ENCODE results near the gene ARPC5. TPM values are rescaled to one million over a fixed set of nuclear protein-coding genes. Genes with fewer than 3 reads are reported as not detected.
A peak's percentile ranks its signal among the peaks of the same experiment; 100 is the strongest.

Gene ARPC5
- total and polyA plus RNA-seq, 9 of the 15 experiments (the other 6 are each of a cell fraction or from before 2014, with no cell fraction given): 71.8 to 150 (median 91.6) TPM

GRCh38 chr1:183632114-183632513 lies 3.5 kb downstream of the ARPC5 start:
- Histone ChIP-seq H3K9me1 (ENCODE audit: control insufficient read depth, insufficient read depth, low read length) (no peaks in the 10 kb centered on the region), H3K4me3 (no peak overlapping the region), H3K27me3 (ENCODE audit: control insufficient read depth in 2 of 2, insufficient read depth in 2 of 2, low read length in 2 of 2) (peaks cover 0 to 4% of the 10 kb centered on the region in 2 experiments; a peak in 1 of 5 replicates), H3K36me3 (ENCODE audit: control insufficient read depth, insufficient read depth, low read length) (peaks cover 43% of the 10 kb centered on the region), H3K27ac (ENCODE audit: extremely low read depth, low read depth, low read length) (no peak overlapping the region), H3K79me2 (ENCODE audit: control insufficient read depth, insufficient read depth, low read length) (peaks cover 39% of the 10 kb centered on the region), H3K9ac (ENCODE audit: insufficient read depth in 1 of 2, low read depth in 2 of 2, low read length in 2 of 2) (no peak overlapping the region), H3K9me3 (replicated peaks; ENCODE audit: control insufficient read depth, insufficient read depth, low read depth, low read length) (no peaks in the 10 kb centered on the region), H3K4me2 (ENCODE audit: insufficient read depth, low read length) (no peak overlapping the region), H2AFZ (ENCODE audit: low read depth, low read length) (no peak overlapping the region), H4K20me1 (replicated peaks; ENCODE audit: control insufficient read depth, insufficient read depth, low read length) (no peaks in the 10 kb centered on the region), H3K4me1 (replicated peaks in 1 of 2; ENCODE audit: control insufficient read depth in 2 of 2, insufficient read depth in 2 of 2, low read length in 2 of 2) (peaks cover 0 to 15% of the 10 kb centered on the region in 2 experiments; a peak in 4 of 5 replicates)
- POLR2A ChIA-PET: interaction anchor here (0.7 kb wide), 1 partner anchor 163 kb away, joined by 3 read pairs; no protein-coding TSS in a partner anchor
- in situ Hi-C loops (cut with MboI) (no loop called here), intact Hi-C loops (cut with micrococcal nuclease) (loop anchor here (10.0 kb wide), 1 partner anchor 423 kb away; the partner anchor contains the start of gene TSEN15)
- ATAC-seq: no peak
- no peak for FAIRE-seq
- DNase-seq (ENCODE audit: extremely low read depth in 1 of 4, low spot score in 3 of 4): no peak
- TF ChIP-seq CEBPG (CRISPR knock-in tag; IDR thresholded peaks at IDR 0.05): no peak
- peak in 1 of 2 experiments; percentile 43; a peak in 1 of 4 replicates for TF ChIP-seq CEBPG (tag; conservative IDR thresholded peaks at IDR 0.05 in 1 of 2, IDR thresholded peaks at IDR 0.05 in 1 of 2)
- no peak for TF ChIP-seq ZBTB2 (IDR thresholded peaks at IDR 0.05)
- no peak for TF ChIP-seq HEY1 (CRISPR knock-in tag; IDR thresholded peaks at IDR 0.05; ENCODE audit: borderline replicate concordance)
- TF ChIP-seq GABPB1 (CRISPR knock-in tag; IDR thresholded peaks at IDR 0.05): no peak
- TF ChIP-seq POLR2B (IDR thresholded peaks at IDR 0.05; ENCODE audit: low read depth, partially characterized antibody): no peak
- TF ChIP-seq ZNF134 (CRISPR knock-in tag; conservative IDR thresholded peaks at IDR 0.05): no peak
- no peak for TF ChIP-seq MBD1 (CRISPR knock-in tag; IDR thresholded peaks at IDR 0.05)
- no peak for TF ChIP-seq ZSCAN29 (IDR thresholded peaks at IDR 0.05)
- peak; percentile 33; the same call in 1 of the 2 replicates for TF ChIP-seq CEBPB (tag; IDR thresholded peaks at IDR 0.05)
- TF ChIP-seq DLX4 (CRISPR knock-in tag; IDR thresholded peaks at IDR 0.05): no peak
- TF ChIP-seq ID3 (CRISPR knock-in tag; IDR thresholded peaks at IDR 0.05): no peak
- TF ChIP-seq ID3 (tag; IDR thresholded peaks at IDR 0.05): no peak
- WGBS (ENCODE audit: insufficient coverage, low coverage, missing lambda C conversion rate): 61% methylated on average over 2 of the region's 2 CpGs
- BruUV-seq (replicated peaks): no TSS peak
- CTCF ChIA-PET (ENCODE audit: low intra/inter-chr PET ratio): no interaction called here

Measured in K562 (cell line).